Globus pallidus (tissue), 1 donor: Measurements from ENCODE around the gene MBD6.
A peak's percentile ranks its signal among the peaks of the same experiment; 100 is the strongest.
"Not testable (repeated sequence)": the region's sequence is repeated elsewhere in the genome, so short reads cannot be mapped to it uniquely, and the experiment has no call there.

Source experiments
- DNase-seq: peaks from one replicate; pipeline ENCODE4 v3.0.0-alpha.2; 2015; ENCODE audit warnings: low spot score

MBD6 gene

DNA sequence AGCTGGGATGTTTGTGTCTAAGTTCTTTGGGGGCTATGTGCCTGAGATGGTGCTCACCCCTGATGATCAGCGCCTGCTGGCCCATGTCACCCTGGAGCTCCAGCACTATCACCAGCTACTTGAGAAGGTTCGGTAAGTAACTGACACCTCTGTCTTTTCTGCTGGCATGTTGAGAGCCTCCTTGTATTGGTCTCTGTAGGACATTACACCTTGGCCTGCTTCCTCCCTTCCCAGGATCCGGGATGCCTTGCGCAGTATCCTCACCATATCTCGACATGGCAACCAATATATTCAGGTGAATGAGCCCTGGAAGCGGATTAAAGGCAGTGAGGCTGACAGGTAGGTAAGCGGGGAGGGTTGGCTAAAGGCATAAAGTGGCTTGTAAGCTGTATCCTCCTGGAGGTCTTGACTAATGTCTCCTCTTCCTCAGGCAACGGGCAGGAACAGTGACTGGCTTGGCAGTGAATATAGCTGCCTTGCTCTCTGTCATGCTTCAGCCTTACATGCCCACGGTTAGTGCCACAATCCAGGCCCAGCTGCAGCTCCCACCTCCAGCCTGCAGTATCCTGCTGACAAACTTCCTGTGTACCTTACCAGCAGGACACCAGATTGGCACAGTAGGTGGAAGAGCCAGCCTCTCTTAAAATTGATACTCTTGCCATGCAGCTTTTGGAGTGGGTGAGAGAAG is 7.8 kb upstream of the MBD6 start:
- no peak for DNase-seq

DNA sequence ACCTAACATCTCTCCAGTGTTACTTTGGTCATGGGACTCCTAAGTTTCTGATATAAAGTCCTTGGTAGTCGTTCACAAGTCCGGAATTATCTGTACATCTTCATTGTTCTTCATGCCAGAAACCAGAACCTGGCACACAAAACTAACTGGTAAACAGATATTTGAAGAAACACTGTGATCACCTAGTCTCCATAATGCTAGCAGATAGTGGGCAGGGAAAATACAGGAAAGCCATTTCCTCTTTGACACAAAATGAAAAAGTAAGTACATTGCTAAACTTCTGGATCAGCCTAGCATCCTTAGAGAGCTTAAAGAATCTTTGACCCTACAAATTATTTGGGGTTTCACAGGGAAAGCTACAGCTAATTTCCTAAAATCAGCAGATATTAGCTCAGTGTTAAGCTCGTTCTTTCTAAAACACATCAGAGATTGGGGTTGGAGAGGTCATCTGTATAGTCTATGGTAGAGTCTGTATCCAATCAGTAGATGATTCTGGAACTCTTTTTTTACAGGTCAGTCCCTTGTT is 7.2 kb upstream of the MBD6 start:
- no peak for DNase-seq

DNA sequence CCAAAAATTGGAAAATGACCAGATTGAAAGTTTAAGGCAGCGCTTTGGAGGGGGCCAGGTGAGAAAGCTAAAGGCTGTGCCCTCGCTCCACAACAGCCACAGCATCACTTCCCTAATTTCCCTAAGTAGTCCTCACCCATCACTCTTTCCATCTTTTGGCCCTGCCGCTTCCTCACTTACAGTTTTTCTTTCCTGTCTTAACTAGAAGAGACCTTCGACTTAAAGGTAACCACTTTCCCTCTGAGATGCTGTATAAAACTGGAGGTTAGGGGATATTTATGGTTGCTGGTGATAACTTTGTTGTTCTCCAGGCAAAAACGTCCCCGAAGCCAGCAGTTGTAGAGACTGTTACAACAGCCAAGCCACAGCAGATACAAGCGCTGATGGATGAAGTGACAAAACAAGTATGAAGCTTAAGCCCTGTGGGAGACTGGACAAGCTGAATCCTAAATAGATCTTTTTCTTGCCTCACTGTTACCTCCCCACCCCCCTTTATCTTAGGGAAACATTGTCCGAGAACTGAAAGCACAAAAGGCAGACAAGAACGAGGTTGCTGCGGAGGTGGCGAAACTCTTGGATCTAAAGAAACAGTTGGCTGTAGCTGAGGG is 6.6 kb upstream of the MBD6 start:
- DNase-seq, result no peak

- DNase-seq, result no peak
Measured at GRCh38 chr12:57516617-57517153, 5.9 kb upstream of the MBD6 start.

GRCh38 chr12:57517187-57517586 is 5.4 kb upstream of the MBD6 start:
- no peak for DNase-seq

GRCh38 chr12:57517718-57518117 is 4.9 kb upstream of the MBD6 start:
- not testable (repeated sequence) for DNase-seq

GRCh38 chr12:57518176-57518919 is 4.3 kb upstream of the MBD6 start:
- DNase-seq, result no peak

DNA sequence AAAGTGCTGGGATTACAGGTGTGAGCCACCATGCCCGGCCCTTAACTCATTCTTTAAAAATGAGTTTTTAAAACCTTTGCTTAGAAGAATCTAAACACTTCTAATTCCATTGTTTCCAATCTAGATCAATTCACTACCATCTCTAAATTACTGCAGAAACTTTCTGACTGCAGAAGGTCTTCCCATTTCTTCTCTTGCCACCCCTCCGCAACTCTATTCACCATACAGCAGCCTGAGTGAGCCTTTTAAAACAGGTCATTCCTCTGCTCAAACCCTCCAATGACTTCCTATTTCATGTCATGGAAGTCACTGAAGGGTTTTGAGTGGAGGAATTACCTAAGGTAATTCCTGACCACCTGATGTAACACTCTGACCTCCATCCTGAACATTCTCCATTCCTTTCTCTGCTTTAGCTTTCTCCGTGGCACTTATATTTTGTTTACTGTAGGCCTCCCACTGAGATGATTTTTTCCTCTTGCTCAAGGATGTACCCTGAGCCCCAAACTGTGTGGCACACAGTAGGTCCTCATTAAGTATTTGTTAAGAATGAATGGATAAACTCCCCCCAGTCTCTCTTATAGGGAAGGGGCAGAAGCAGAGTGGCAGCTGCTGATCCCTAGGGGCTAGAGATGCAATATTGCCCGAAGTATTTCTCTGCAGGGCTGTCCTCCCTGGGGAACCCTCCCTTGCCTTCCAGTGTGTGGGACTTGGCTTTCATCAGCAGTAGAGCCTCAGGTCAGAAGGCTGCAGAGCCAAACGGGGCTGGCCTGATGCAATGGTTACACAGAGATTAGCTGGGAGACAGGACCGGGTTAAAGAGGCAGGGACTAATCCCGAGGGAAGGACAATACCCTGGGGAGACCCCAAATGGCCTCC is 3.5 kb upstream of the MBD6 start:
- DNase-seq, result no peak

- no peak for DNase-seq
Measured at GRCh38 chr12:57519796-57520052, 2.9 kb upstream of the MBD6 start.

DNA sequence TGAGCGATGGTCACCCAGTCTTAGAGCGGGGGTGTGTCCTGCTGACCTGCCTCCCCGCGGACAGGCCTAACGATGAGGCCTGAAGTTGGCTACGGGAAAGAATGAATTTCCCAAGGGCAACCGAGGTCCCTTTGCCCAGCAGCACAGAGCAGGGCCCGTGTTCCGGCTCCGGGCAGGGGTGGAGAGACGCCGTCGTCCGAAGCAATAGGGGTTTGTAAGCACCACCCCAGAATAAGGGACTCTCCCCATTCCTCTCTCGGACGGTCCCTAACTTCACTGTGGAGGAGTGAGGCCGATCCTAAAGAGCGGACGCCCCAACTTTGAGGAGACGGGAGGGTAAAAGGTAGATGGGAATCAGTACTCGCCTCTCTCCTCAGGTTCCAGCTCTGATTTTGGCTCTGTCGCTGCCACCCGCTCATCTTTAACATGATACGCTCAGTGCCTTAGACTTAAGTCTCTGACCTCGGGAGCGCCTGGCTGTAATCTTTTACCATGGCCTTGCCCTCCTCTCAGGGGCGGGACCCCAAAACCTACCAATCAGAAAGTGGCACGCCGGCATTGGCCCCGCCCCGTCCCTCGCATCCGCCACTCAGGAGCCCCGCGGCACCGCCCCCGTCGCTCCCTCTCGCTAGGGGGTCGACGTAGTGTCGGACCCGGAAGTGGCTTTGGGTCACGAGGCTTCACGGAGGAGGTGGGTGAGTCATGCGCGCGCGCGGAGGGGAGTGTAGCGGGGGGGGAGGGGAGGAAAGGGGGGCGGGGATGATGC is 2.4 kb upstream of the MBD6 start, which contains the start of gene DDIT3:
DDIT3 (minus strand) TSS at position 462 of the 766 bp plus-strand sequence. CDS start 3,108 bp downstream, outside the sequence.
- peak; percentile 99 for DNase-seq

DNA sequence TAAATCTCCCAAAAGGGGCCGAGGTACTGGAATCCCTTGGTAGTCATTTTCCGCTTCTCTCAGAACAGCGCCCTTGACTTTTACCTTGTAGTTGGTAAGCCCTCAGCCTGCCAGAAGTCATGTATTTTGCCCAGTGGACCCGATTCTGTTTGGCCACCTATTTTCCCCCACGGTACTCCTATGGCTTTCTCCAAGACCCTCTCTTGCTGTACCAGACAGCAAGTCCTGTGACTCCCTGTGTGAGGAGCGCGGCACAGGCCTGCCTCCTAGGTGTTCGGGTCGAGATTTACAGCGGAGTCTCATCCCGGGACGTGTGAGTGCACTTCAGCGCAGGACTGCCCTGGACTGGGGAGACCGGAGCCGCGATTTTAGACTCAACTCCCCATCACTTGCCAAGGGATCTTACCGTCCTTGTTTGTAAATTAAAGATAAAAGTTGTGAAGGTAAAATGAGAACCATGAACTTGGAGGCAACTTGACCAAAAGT is 1.1 kb upstream of the MBD6 start:
- peak; percentile 72 for DNase-seq

GRCh38 chr12:57522887-57523705 is 472 bp downstream of the MBD6 start:
- peak; percentile 63 for DNase-seq

GRCh38 chr12:57523706-57524614 is 1.3 kb downstream of the MBD6 start:
- no peak for DNase-seq

DNA sequence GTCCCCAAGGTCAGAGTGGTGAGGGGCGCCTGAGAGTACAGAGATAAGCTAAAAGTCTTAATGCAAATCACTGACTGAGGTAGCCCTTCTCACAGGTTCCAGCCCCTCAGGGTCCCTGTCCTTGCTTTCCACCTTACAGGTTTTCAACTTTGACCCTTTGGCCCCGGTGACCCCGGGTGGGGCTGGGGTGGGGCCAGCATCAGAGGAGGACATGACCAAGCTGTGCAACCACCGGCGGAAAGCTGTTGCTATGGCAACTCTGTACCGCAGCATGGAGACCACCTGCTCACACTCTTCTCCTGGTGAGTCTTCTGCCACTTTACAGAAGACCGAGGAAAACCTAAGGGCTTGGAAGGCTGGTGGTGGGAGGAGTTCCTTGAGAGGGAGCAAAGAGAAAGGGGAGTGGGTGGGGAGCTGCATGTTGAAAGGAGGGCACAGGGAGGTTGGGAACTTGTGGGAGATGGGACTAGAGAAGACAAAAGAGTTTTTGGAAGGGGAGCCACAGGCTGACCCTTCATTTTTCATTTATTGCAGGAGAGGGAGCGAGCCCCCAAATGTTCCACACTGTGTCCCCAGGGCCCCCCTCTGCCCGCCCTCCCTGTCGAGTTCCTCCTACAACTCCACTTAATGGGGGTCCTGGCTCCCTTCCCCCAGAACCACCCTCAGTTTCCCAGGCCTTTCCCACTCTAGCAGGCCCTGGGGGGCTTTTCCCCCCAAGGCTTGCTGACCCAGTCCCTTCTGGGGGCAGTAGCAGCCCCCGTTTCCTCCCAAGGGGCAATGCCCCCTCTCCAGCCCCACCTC is 2.4 kb downstream of the MBD6 start:
- DNase-seq, result no peak

- no peak for DNase-seq
Measured at GRCh38 chr12:57525615-57526383, 3.2 kb downstream of the MBD6 start.

DNA sequence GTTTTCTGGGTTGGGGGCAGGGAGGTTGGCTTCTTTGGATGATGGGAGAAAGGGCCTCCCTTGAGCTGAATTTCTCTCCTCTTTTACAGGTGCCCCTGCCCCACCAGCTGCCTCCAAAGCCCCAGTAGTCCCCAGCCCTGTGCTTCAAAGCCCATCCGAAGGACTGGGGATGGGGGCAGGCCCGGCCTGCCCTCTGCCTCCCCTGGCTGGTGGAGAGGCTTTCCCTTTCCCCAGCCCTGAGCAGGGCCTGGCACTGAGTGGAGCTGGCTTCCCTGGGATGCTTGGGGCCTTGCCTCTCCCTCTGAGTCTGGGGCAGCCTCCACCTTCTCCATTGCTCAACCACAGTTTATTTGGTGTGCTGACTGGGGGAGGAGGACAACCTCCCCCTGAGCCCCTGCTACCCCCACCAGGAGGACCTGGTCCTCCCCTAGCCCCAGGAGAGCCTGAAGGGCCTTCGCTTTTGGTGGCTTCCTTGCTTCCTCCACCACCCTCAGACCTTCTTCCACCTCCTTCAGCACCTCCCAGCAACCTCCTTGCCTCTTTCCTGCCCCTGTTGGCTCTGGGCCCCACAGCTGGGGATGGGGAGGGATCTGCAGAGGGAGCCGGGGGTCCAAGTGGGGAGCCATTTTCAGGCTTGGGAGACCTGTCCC is 4.0 kb downstream of the MBD6 start:
- no peak for DNase-seq

DNA sequence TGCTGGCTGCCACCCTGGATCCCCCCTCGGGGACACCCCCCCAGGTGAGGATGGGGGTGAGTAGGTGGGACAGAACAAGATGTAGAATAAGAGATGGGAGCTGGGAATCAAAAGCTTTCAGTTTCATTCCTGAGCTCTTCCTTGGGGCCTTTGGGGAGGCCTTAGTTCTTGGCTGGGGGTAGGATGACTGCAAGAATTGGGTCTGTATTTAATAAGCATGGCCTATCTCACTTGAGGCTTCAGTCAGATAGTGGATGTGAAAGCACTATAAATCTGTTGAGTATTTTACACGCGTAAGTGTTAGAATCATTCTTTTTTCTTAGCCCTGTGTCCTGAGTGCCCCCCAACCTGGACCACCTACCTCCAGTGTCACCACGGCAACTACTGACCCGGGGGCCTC is 4.6 kb downstream of the MBD6 start:
- no peak for DNase-seq
